Activated T-helper 9 cell treated with anti-CD3 and anti-CD28 coated beads, Interleukin-2, amount 50 U/mL, for 16 hours (primary cell): Measurements from ENCODE around the gene CRYBG2.
"Not testable (repeated sequence)": the region's sequence is repeated elsewhere in the genome, so short reads cannot be mapped to it uniquely, and the experiment has no call there.

ENCODE experiments used
- DNase-seq: peaks from one replicate; pipeline ENCODE4 v3.0.0-alpha.2; 2020; ENCODE audit warnings: low read depth

CRYBG2 gene

GRCh38 chr1:26350701-26351589 is 3.0 kb downstream of the CRYBG2 start:
- DNase-seq: no peak

- no peak for DNase-seq
These were observed 3.6 kb downstream of the CRYBG2 start for GRCh38 chr1:26350343-26350700.

GRCh38 chr1:26349877-26350244 is 4.1 kb downstream of the CRYBG2 start:
- DNase-seq: no peak

- no peak for DNase-seq
These were observed 4.6 kb downstream of the CRYBG2 start for GRCh38 chr1:26349188-26349876.

GRCh38 chr1:26346274-26347033 is 7.5 kb downstream of the CRYBG2 start:
- DNase-seq: no peak

GRCh38 chr1:26345718-26346117 is 8.2 kb downstream of the CRYBG2 start:
- DNase-seq: no peak

- DNase-seq: no peak
These were observed 9.6 kb downstream of the CRYBG2 start for GRCh38 chr1:26344147-26344920.

GRCh38 chr1:26340047-26340481 is 13.9 kb downstream of the CRYBG2 start:
- no peak for DNase-seq

GRCh38 chr1:26338670-26339069 is 15.3 kb downstream of the CRYBG2 start:
- no peak for DNase-seq

- DNase-seq: no peak
These were observed 16.3 kb downstream of the CRYBG2 start for GRCh38 chr1:26337625-26338024.

GRCh38 chr1:26337206-26337535 is 16.8 kb downstream of the CRYBG2 start:
- no peak for DNase-seq

- DNase-seq: peak; percentile 86
These were observed 17.3 kb downstream of the CRYBG2 start for GRCh38 chr1:26336477-26337205.

GRCh38 chr1:26335774-26336476 is 18.0 kb downstream of the CRYBG2 start:
- no peak for DNase-seq

GRCh38 chr1:26333312-26333711 is 20.6 kb downstream of the CRYBG2 start:
- DNase-seq: not testable (repeated sequence)

GRCh38 chr1:26330276-26330675 is 23.7 kb downstream of the CRYBG2 start:
- DNase-seq: no peak

- not testable (repeated sequence) for DNase-seq
These were observed 24.6 kb downstream of the CRYBG2 start for GRCh38 chr1:26329380-26329779.

GRCh38 chr1:26328597-26328996 is 25.3 kb downstream of the CRYBG2 start:
- no peak for DNase-seq

- no peak for DNase-seq
These were observed 26.0 kb downstream of the CRYBG2 start for GRCh38 chr1:26327956-26328362.

GRCh38 chr1:26324550-26324949 is 29.4 kb downstream of the CRYBG2 start:
- DNase-seq: no peak

- no peak for DNase-seq
These were observed 30.5 kb downstream of the CRYBG2 start for GRCh38 chr1:26323382-26323781.

- no peak for DNase-seq
These were observed 31.9 kb downstream of the CRYBG2 start for GRCh38 chr1:26322042-26322331.
